Measurements from ENCODE around the gene DYNC1LI1. TPM values are rescaled to one million over a fixed set of nuclear protein-coding genes. Genes with fewer than 3 reads are reported as not detected.

Gene DYNC1LI1
- total RNA-seq, 2 experiments from 2014 or later: 26.9 to 28.3 TPM

DNA sequence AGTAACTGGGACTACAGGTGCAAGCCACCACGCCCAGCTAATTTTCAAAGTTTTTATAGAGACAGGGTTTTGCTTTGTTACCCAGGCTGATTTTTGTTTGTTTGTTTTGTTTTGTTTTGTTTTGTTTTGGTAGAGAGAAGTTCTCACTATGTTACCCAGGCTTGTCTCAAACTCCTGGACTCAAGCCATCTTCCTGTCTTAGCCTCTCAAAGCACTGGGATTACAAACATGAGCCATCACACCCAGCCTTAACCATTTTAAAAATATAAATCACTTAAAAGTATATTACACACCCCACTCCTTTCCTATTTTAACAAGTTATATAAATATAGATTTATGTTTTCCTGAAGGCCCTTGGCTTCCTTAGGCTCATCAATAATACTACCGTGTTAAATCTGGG, 6.5 kb upstream of the DYNC1LI1 start:
- Mint-ChIP-seq H3K27ac (no peak overlapping the region), H3K27me3 (peaks cover 2% of the 10 kb centered on the region), H3K4me1 (peaks cover 13% of the 10 kb centered on the region), H3K4me3 (no peak overlapping the region), H3K36me3 (ENCODE audit: low read depth) (peaks cover 3% of the 10 kb centered on the region), H3K9me3 (peaks cover 5% of the 10 kb centered on the region)
- CTCF ChIA-PET: interaction anchor here (2.3 kb wide), 1 partner anchor 12 kb away, joined by 9 read pairs; no protein-coding TSS in a partner anchor
- DNase-seq: no peak
- POLR2A ChIA-PET: no interaction called here

- ChIA-PET POLR2A (no interaction called here), CTCF (interaction anchor here (0.6 to 2.3 kb wide), 3 partner anchors 10 to 77 kb away, joined by 3 to 9 read pairs (median 4); no protein-coding TSS in a partner anchor)
- Mint-ChIP-seq H3K27ac (no peak overlapping the region), H3K9me3 (peaks cover 5% of the 10 kb centered on the region), H3K36me3 (ENCODE audit: low read depth) (peaks cover 3% of the 10 kb centered on the region), H3K4me1 (peaks cover 20% of the 10 kb centered on the region), H3K27me3 (peaks cover under 1% of the 10 kb centered on the region), H3K4me3 (no peak overlapping the region)
- no peak for DNase-seq
Observed at GRCh38 chr3:32575451-32576113, 4.9 kb upstream of the DYNC1LI1 start.

- peak overlapping the region; percentile 84 for H3K4me3 Mint-ChIP-seq
- DNase-seq: no peak
- peak overlapping the region; percentile 90 for H3K27ac Mint-ChIP-seq
- ChIA-PET POLR2A (no interaction called here), CTCF (no interaction called here)
- H3K27me3 Mint-ChIP-seq: no peaks in the 10 kb centered on the region
- peaks cover 26% of the 10 kb centered on the region for H3K4me1 Mint-ChIP-seq
- H3K9me3 Mint-ChIP-seq: no peaks in the 10 kb centered on the region
- H3K36me3 Mint-ChIP-seq (ENCODE audit: low read depth): peaks cover 9% of the 10 kb centered on the region
Observed at GRCh38 chr3:32571192-32571485, 481 bp upstream of the DYNC1LI1 start.

GRCh38 chr3:32569540-32570420, 878 bp downstream of the DYNC1LI1 start:
- H3K4me1 Mint-ChIP-seq: peaks cover 26% of the 10 kb centered on the region
- ChIA-PET POLR2A (no interaction called here), CTCF (interaction anchor here (0.9 kb wide), 1 partner anchor 15 kb away, joined by 3 read pairs; no protein-coding TSS in a partner anchor)
- H3K27ac Mint-ChIP-seq: peak overlapping the region; percentile 81
- peak overlapping the region; percentile 84 for H3K4me3 Mint-ChIP-seq
- no peaks in the 10 kb centered on the region for H3K27me3 Mint-ChIP-seq
- H3K36me3 Mint-ChIP-seq (ENCODE audit: low read depth): peaks cover 13% of the 10 kb centered on the region
- H3K9me3 Mint-ChIP-seq: no peaks in the 10 kb centered on the region
- peak; percentile 43 for DNase-seq

DNA sequence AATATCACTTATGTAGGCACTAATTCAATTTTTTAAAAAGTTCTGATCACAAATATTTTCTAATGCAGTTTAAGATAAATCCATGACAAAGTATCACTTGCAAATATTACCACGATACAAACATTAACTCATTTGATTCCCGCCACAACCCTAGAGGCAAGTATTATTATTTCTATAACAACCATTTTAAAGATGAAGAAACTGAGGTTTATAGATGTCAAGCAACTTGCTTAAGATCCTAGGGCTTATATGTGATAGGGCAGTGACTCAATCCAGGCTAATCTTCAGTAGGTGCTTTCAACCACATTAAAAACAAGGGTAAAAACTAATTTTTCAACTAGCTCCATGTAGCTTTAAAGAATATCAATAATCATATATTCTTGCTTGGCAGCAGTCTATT, 1.7 kb downstream of the DYNC1LI1 start:
- no peak for DNase-seq
- Mint-ChIP-seq H3K9me3 (no peaks in the 10 kb centered on the region), H3K4me1 (peaks cover 28% of the 10 kb centered on the region), H3K36me3 (ENCODE audit: low read depth) (peaks cover 16% of the 10 kb centered on the region), H3K27me3 (no peaks in the 10 kb centered on the region), H3K27ac (no peak overlapping the region), H3K4me3 (peak overlapping the region; percentile 84)
- POLR2A ChIA-PET: no interaction called here
- CTCF ChIA-PET: interaction anchor here (0.7 kb wide), 1 partner anchor 133 kb away, joined by 4 read pairs; no protein-coding TSS in a partner anchor

GRCh38 chr3:32564195-32564594, 6.5 kb downstream of the DYNC1LI1 start:
- Mint-ChIP-seq H3K36me3 (ENCODE audit: low read depth) (peaks cover 25% of the 10 kb centered on the region), H3K9me3 (no peaks in the 10 kb centered on the region), H3K4me3 (no peak overlapping the region), H3K4me1 (peaks cover 20% of the 10 kb centered on the region), H3K27ac (no peak overlapping the region), H3K27me3 (no peaks in the 10 kb centered on the region)
- POLR2A ChIA-PET: no interaction called here
- no peak for DNase-seq
- CTCF ChIA-PET: no interaction called here

- Mint-ChIP-seq H3K27ac (no peak overlapping the region), H3K9me3 (no peaks in the 10 kb centered on the region), H3K27me3 (no peaks in the 10 kb centered on the region), H3K36me3 (ENCODE audit: low read depth) (peaks cover 23% of the 10 kb centered on the region), H3K4me1 (peaks cover 9% of the 10 kb centered on the region), H3K4me3 (no peak overlapping the region)
- no peak for DNase-seq
- POLR2A ChIA-PET: no interaction called here
- CTCF ChIA-PET: interaction anchor here (0.5 to 0.8 kb wide), 2 partner anchors 20 to 117 kb away, joined by 4 read pairs; no protein-coding TSS in a partner anchor
Observed at GRCh38 chr3:32562640-32563039, 8.0 kb downstream of the DYNC1LI1 start.

- no peaks in the 10 kb centered on the region for H3K27me3 Mint-ChIP-seq
- H3K4me3 Mint-ChIP-seq: no peak overlapping the region
- peaks cover 20% of the 10 kb centered on the region for H3K4me1 Mint-ChIP-seq
- H3K36me3 Mint-ChIP-seq (ENCODE audit: low read depth): peaks cover 2% of the 10 kb centered on the region
- no peak for DNase-seq
- no peaks in the 10 kb centered on the region for H3K9me3 Mint-ChIP-seq
- CTCF ChIA-PET: interaction anchor here (1.0 kb wide), 2 partner anchors 25 to 56 kb away, joined by 3 read pairs; no protein-coding TSS in a partner anchor
- no peak overlapping the region for H3K27ac Mint-ChIP-seq
- POLR2A ChIA-PET: no interaction called here
Observed at GRCh38 chr3:32557640-32558352, 12.9 kb downstream of the DYNC1LI1 start.

DNA sequence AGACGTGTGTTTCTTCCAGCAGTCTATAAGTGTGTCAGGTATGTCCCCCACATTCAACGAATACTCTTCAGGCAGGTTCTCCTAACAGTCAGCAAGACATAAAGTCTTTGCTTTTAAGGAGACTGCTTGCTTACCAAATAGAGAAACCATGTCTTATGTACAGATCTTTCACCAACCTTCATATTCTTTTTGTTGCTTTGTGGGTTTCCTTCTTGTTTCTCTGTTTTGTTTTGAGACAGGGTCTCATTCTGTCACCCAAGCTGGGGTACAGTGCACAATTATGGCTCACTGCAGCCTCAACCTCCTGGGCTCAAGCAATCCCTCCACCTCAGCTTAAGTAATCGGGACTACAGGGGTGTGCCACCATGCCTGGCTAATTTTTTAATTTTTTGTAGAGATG, 14.3 kb downstream of the DYNC1LI1 start:
- no peak for DNase-seq
- Mint-ChIP-seq H3K9me3 (no peaks in the 10 kb centered on the region), H3K36me3 (ENCODE audit: low read depth) (no peaks in the 10 kb centered on the region), H3K27ac (no peak overlapping the region), H3K27me3 (no peaks in the 10 kb centered on the region), H3K4me1 (peaks cover 28% of the 10 kb centered on the region), H3K4me3 (no peak overlapping the region)
- CTCF ChIA-PET: interaction anchor here (0.6 kb wide), 1 partner anchor 17 kb away, joined by 3 read pairs; no protein-coding TSS in a partner anchor
- POLR2A ChIA-PET: no interaction called here

DNA sequence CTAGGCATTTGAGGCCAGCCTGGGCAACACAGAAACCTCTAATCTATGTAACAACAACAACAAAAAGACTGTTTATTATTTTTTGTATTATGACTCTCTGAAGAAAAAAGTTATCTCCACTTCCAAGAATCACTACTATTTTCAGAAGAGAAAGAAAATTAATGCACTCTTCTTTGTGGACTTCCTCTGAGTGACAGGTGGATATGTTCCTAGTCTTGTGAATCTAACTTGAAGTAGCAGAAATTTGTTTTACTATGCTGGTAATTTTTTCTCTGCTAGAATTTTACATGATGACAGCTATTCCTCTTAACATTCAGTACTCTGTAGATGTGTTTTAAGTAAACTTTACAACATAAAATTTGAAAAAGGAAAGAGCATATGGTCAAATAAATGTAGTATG, 16.7 kb downstream of the DYNC1LI1 start:
- DNase-seq: no peak
- ChIA-PET CTCF (interaction anchor here (0.8 kb wide), 1 partner anchor 84 kb away, joined by 3 read pairs; no protein-coding TSS in a partner anchor), POLR2A (no interaction called here)
- Mint-ChIP-seq H3K36me3 (ENCODE audit: low read depth) (no peaks in the 10 kb centered on the region), H3K4me1 (peaks cover 33% of the 10 kb centered on the region), H3K4me3 (no peak overlapping the region), H3K27ac (no peak overlapping the region), H3K9me3 (no peaks in the 10 kb centered on the region), H3K27me3 (no peaks in the 10 kb centered on the region)

DNA sequence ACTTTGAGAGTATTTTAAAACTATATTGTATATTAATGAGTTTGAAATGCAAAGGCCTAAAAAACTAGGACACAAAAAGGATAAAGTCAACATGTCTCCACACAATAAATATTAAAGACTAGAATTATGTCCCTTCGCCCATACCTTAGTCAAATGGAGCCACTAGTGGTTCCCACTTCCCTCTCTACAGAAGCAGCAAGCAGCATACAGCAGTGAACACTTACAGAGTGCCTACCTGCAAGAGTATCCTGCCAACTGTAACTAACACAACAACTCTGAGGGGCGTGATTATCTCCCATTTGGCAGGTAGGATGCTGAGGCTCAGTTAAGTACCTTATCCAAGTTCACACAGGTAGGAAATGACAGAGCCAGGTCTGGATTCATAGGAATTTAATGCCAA, 17.2 kb downstream of the DYNC1LI1 start:
- H3K27ac Mint-ChIP-seq: no peak overlapping the region
- no peak overlapping the region for H3K4me3 Mint-ChIP-seq
- no peak for DNase-seq
- H3K4me1 Mint-ChIP-seq: peaks cover 33% of the 10 kb centered on the region
- no peaks in the 10 kb centered on the region for H3K27me3 Mint-ChIP-seq
- H3K36me3 Mint-ChIP-seq (ENCODE audit: low read depth): no peaks in the 10 kb centered on the region
- ChIA-PET POLR2A (no interaction called here), CTCF (no interaction called here)
- no peaks in the 10 kb centered on the region for H3K9me3 Mint-ChIP-seq

DNA sequence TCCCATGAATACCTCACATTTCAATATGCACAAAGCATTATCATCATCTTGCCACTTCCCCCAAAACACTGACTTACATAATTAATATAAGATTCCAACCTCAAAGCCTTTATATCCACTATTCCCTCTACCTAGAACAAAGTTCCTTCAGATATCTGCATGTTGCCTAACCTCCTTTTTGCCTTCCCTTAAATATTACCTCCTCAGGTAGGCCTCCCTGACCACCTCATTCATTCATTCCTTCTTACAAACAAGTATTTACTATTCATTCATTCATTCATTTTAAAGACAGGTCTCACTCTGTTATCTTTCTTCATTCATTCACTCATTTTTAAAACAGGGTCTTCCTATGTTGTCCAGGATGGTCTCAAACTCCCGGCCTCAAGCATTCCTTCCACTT, 18.6 kb downstream of the DYNC1LI1 start:
- Mint-ChIP-seq H3K27me3 (no peaks in the 10 kb centered on the region), H3K36me3 (ENCODE audit: low read depth) (no peaks in the 10 kb centered on the region), H3K27ac (no peak overlapping the region), H3K9me3 (no peaks in the 10 kb centered on the region), H3K4me3 (no peak overlapping the region), H3K4me1 (peaks cover 33% of the 10 kb centered on the region)
- ChIA-PET POLR2A (no interaction called here), CTCF (no interaction called here)
- no peak for DNase-seq

DNA sequence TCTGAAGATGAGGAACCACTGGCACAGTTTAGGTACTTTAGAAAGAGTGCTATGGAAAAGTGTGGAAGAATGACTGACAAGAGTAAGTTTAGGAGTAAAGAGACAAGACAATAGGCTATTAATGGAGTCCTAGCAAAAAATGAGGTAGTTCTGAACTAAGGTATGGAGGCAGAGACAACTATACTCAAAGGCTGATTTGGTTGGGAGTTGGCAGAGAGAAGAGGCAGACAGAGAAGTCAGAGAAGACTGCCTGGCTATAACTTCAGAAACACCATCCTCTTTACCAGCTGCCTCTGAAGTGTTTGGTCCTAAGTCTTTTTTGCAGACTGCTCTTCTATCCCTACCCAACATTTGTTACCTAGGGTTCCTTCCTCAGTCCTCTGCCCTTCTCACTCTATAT, 19.2 kb downstream of the DYNC1LI1 start:
- H3K9me3 Mint-ChIP-seq: no peaks in the 10 kb centered on the region
- H3K4me3 Mint-ChIP-seq: no peak overlapping the region
- no peaks in the 10 kb centered on the region for H3K27me3 Mint-ChIP-seq
- POLR2A ChIA-PET: no interaction called here
- H3K27ac Mint-ChIP-seq: no peak overlapping the region
- peaks cover 28% of the 10 kb centered on the region for H3K4me1 Mint-ChIP-seq
- H3K36me3 Mint-ChIP-seq (ENCODE audit: low read depth): no peaks in the 10 kb centered on the region
- DNase-seq: no peak
- CTCF ChIA-PET: interaction anchor here (0.6 to 0.7 kb wide), 2 partner anchors 27 to 343 kb away, joined by 3 to 4 read pairs; no protein-coding TSS in a partner anchor
